Body of pancreas (tissue), 4 donors: ENCODE data around the gene PHAF1. TPM values are rescaled to one million over a fixed set of nuclear protein-coding genes. Genes with fewer than 3 reads are reported as not detected.

Experiments
- ATAC-seq: fragments of 150-250 bp; one replicate; pipeline ENCODE4 v1.9.1; 2016
- DNase-seq, 4 donors: peaks; one replicate each; pipeline ENCODE4 v3.0.0-alpha.2; 2019
- H3K27ac ChIP-seq, 4 donors: fragments of 200-600 bp; sonication (generic); 1 replicate in 3 of 4; 2 replicates in 1 of 4; pipeline versions ENCODE4 v1.5.1 to v1.6.1; 2016 to 2019; ENCODE audit warnings: mild to moderate bottlenecking in 1 of 4, mixed read lengths in 1 of 4, moderate library complexity in 1 of 4
- H3K27me3 ChIP-seq, 2 donors: fragments of 200-600 bp; sonication (generic); one replicate each; pipeline ENCODE4 v1.6.0; 2016; ENCODE audit warnings: mild to moderate bottlenecking in 1 of 2
- H3K36me3 ChIP-seq, 2 donors: fragments of 200-600 bp; sonication (generic); replicated peaks in 1 of 2; 2 replicates each; pipeline ENCODE4 v1.5.1; 2016; ENCODE audit warnings: low read depth in 2 of 2; ENCODE audit not compliant: insufficient read depth in 1 of 2
- H3K4me1 ChIP-seq: fragments of 200-600 bp; sonication (generic); one replicate; pipeline ENCODE4 v1.6.0; 2016
- H3K4me3 ChIP-seq, 2 donors: fragments of 200-600 bp; sonication (generic); 1 replicate in 1 of 2; 2 replicates in 1 of 2; pipeline ENCODE4 v1.5.1; 2016 to 2019
- H3K9me3 ChIP-seq, 3 donors: fragments of 200-600 bp; sonication (generic); 1 replicate in 2 of 3; 2 replicates in 1 of 3; pipeline ENCODE4 v1.5.1; 2016
- POLR2A ChIP-seq, 3 donors: fragments of 450-650 bp; IDR thresholded peaks; one replicate each; pipeline ENCODE4 v1.6.1; 2016; ENCODE audit warnings: antibody characterized with exemption in 3 of 3, mild to moderate bottlenecking in 2 of 3
- WGBS, 2 donors: methylation state at CpG; one replicate each; pipeline ENCODE4 v1.1.5; 2017; 5-methylcytosine and 5-hydroxymethylcytosine counted together
- intact Hi-C: fragments of 100-400 bp; cut with DNase I; formaldehyde crosslinking; loops from one replicate; pipeline ENCODE4 v1.15.1; 2023
- total RNA-seq, 2 donors: library from RNA; depleted of rRNA; stranded (reverse); fragments of >200 nt; gene quantifications; one replicate each; pipeline ENCODE4 v1.1.0, GENCODE V29; 2016
- TF ChIP-seq, protein P1 (sequence below), 7 experiments: fragments of 450-650 bp in 4 of 7; fragments of 200-600 bp in 3 of 7; sonication (generic) in 3 of 7; IDR thresholded peaks; one replicate each; pipeline ENCODE4 v1.5.1; 2016 to 2019; ENCODE audit warnings: antibody characterized with exemption in 7 of 7

PHAF1 gene
- total RNA-seq, 2 donors from 2014 or later: 7.8 to 18.5 TPM

DNA sequence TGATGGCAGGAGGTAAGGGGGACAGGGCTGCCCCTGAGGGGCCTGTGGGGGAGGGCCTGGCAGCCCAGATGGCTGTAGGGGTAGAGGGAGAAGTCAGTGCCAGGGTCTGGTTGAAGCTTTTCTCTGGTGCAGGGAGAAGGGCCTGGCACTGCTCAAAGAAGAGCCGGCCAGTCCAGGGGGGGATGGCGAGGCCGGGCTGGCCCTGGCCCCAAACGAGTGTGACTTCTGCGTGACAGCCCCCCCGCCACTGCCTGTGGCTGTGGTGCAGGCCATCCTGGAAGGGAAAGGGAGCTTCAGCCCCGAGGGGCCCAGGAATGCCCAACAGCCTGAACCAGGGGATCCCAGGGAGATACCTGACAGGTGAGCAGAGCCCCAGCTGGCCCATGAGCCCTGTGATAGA is 57.8 kb downstream of the PHAF1 start:
- H3K4me1 ChIP-seq: peaks cover 55% of the 10 kb centered on the region
- no peaks in the 10 kb centered on the region for H3K9me3 ChIP-seq
- H3K4me3 ChIP-seq: no peak overlapping the region
- WGBS, 2 donors: 90% methylated on average over 2 to 7 of the region's 7 CpGs
- TF ChIP-seq, protein P1, sequence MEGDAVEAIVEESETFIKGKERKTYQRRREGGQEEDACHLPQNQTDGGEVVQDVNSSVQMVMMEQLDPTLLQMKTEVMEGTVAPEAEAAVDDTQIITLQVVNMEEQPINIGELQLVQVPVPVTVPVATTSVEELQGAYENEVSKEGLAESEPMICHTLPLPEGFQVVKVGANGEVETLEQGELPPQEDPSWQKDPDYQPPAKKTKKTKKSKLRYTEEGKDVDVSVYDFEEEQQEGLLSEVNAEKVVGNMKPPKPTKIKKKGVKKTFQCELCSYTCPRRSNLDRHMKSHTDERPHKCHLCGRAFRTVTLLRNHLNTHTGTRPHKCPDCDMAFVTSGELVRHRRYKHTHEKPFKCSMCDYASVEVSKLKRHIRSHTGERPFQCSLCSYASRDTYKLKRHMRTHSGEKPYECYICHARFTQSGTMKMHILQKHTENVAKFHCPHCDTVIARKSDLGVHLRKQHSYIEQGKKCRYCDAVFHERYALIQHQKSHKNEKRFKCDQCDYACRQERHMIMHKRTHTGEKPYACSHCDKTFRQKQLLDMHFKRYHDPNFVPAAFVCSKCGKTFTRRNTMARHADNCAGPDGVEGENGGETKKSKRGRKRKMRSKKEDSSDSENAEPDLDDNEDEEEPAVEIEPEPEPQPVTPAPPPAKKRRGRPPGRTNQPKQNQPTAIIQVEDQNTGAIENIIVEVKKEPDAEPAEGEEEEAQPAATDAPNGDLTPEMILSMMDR (IDR thresholded peaks at IDR 0.05): no peak
- TF ChIP-seq POLR2A (IDR thresholded peaks at IDR 0.05): no peak
- H3K27ac ChIP-seq: no peak overlapping the region
- ATAC-seq (no peak), DNase-seq (no peak)
- H3K36me3 ChIP-seq: no peaks in the 10 kb centered on the region
- intact Hi-C loops: no loop called here
- no peaks in the 10 kb centered on the region for H3K27me3 ChIP-seq

DNA sequence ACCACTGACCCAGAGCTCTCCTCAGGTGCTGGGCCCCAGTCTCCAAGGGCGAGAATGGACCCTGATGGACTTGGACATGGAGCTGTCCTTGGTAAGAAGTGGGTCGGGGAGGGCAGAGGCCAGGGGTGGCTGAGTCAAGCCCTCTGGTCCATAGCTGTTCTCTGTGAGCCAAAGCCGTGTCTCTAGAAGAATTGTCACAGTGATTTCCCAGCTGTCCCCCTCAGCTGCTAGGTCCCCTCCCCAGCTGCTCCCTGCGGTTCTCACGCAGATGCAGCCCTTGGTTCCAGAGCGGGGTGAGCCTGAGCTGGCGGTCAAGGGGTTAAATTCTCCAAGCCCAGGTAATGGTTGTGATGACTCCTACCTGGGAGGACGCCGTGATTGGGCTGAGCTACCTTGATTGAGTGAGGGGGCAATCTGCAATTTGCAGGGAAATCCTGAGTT is 59.3 kb downstream of the PHAF1 start:
- H3K4me1 ChIP-seq: peaks cover 53% of the 10 kb centered on the region
- H3K36me3 ChIP-seq: no peaks in the 10 kb centered on the region
- H3K4me3 ChIP-seq: no peak overlapping the region
- peak overlapping the region in 2 of 4 donors; percentile 7 to 89 for H3K27ac ChIP-seq
- ATAC-seq: no peak
- TF ChIP-seq, protein P1 (IDR thresholded peaks at IDR 0.05): no peak
- TF ChIP-seq POLR2A (IDR thresholded peaks at IDR 0.05): no peak
- no peaks in the 10 kb centered on the region for H3K9me3 ChIP-seq
- no peaks in the 10 kb centered on the region for H3K27me3 ChIP-seq
- DNase-seq: no peak
- 71% methylated on average over 9 of the region's 9 CpGs; no CpG with 5 or more reads in 1 of the 2 donors for WGBS, 2 donors
- intact Hi-C loops: no loop called here

DNA sequence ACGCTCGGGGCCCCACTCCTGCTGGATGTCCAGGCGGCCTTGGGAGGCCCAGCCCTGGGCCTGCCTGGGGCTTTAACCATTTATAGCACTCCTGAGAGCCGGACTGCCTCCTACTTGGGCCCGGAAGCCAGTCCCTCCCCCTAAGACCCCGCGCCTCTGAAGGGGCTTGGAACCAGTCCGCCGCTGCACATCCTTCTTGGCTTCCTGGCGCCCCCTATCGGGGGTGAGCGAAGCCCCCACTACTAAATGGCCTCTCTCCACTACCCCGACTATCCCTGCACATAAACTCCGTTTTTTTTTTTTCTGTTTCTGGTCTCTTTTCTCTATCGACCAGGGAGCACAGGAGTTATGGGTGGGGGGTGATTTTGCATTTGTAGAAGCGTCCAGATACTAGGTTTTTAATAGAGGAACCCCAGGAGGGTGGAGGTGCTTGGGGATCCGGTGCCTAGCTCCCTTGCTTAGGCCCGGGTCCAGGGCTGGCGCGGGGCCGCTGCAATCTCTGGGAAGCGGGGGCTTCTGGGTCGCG is 60.0 kb downstream of the PHAF1 start:
- Histone ChIP-seq H3K36me3 (no peaks in the 10 kb centered on the region), H3K27ac (peak overlapping the region; percentile 7 to 91 (median 87)), H3K4me1 (peaks cover 53% of the 10 kb centered on the region), H3K4me3 (no peak overlapping the region), H3K27me3 (no peaks in the 10 kb centered on the region), H3K9me3 (no peaks in the 10 kb centered on the region)
- ATAC-seq (no peak), DNase-seq (no peak)
- WGBS, 2 donors: 12 to 17% methylated on average over 23 of the region's 24 CpGs
- intact Hi-C loops: no loop called here
- TF ChIP-seq POLR2A (IDR thresholded peaks at IDR 0.05): no peak
- TF ChIP-seq, protein P1 (IDR thresholded peaks at IDR 0.05): peak in 5 of 7 experiments; percentile 14 to 27 (median 22)

DNA sequence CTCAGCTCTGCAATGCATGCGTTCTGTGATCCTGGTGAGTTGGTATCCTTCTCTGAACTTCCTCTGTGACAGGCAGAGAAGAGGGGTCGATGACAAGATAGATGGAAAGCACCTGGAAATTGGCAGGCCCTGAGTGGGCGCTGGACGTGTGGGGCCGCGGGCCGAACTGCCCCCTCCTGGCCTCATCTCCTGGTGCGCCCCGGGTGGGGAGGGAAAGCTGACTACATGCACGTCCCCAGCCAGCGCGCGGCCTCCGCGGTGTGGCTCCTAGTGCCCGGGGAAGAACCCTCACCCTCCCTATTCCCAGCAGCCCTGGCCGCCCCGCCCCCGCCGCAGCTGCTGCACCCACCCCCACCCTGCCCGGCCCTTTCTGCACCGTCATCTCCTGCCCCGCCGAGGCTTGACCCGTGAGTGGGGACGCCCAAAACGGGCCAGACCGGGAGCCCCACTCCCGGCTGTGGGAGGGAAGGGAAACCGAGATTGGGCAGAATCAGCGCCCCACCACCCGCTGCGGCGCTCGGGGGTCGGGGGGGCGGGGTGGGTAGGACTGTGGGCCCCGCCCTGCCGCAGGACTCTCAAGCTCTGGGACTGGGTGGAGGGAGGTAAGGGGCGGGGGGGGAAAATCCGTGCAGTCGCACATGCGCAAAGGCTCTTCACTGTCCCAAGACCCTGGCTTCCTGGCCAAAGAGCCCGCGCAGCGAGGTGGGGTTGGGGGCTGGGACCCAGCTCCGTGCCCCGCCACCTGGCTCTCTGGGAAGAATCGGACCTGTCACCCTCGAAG is 60.6 kb downstream of the PHAF1 start, which contains the start of gene NOL3:
Gene NOL3 (plus strand): TSS at position 371 of the 781 bp plus-strand sequence.
- 0 to 2% methylated on average over 2 to 38 of the region's 50 CpGs for WGBS, 2 donors
- intact Hi-C loops: no loop called here
- no peaks in the 10 kb centered on the region for H3K27me3 ChIP-seq
- DNase-seq (peak; percentile 86 to 90 (median 88)), ATAC-seq (peak; percentile 77)
- peak within 1 kb of the TSS in 1 of 2 donors; percentile 27 for H3K4me3 ChIP-seq
- TF ChIP-seq POLR2A (IDR thresholded peaks at IDR 0.05): peak; percentile 18 to 63 (median 60)
- TF ChIP-seq, protein P1 (IDR thresholded peaks at IDR 0.05): peak in 1 of 7 experiments; percentile 27
- no peaks in the 10 kb centered on the region for H3K9me3 ChIP-seq
- H3K27ac ChIP-seq: peak within 1 kb of the TSS; percentile 85 to 91 (median 90)
- H3K4me1 ChIP-seq: peaks cover 49% of the 10 kb centered on the region
- H3K36me3 ChIP-seq: no peaks in the 10 kb centered on the region
